GM21528 (cell line): ENCODE results near the gene LTO1.

Experiments
- ATAC-seq: cut with Tn5 transposase; IDR thresholded peaks from one replicate; pipeline ENCODE4 v1.9.1; 2021; ENCODE audit warnings: mild to moderate bottlenecking, moderate library complexity; ENCODE audit not compliant: unreplicated experiment, low FRiP score

Gene LTO1

GRCh38 chr11:69682681-69683326, 7.7 kb upstream of the LTO1 start:
- ATAC-seq: no peak

GRCh38 chr11:69682221-69682620, 7.1 kb upstream of the LTO1 start:
- ATAC-seq: no peak

GRCh38 chr11:69680688-69681087, 5.5 kb upstream of the LTO1 start:
- no peak for ATAC-seq

- ATAC-seq: no peak
Measured at GRCh38 chr11:69677749-69678148, 2.6 kb upstream of the LTO1 start.

- no peak for ATAC-seq
Measured at GRCh38 chr11:69674267-69674885, 777 bp downstream of the LTO1 start.

GRCh38 chr11:69671734-69672465, 3.3 kb downstream of the LTO1 start:
- ATAC-seq: no peak

- ATAC-seq: no peak
Measured at GRCh38 chr11:69670158-69670845, 4.9 kb downstream of the LTO1 start.

- ATAC-seq: no peak
Measured at GRCh38 chr11:69669486-69669885, 5.7 kb downstream of the LTO1 start.

- ATAC-seq: no peak
Measured at GRCh38 chr11:69667619-69668604, 7.2 kb downstream of the LTO1 start.

- no peak for ATAC-seq
Measured at GRCh38 chr11:69666752-69667536, 8.2 kb downstream of the LTO1 start.

- no peak for ATAC-seq
Measured at GRCh38 chr11:69666261-69666660, 8.9 kb downstream of the LTO1 start.

- ATAC-seq: no peak
Measured at GRCh38 chr11:69665669-69666068, 9.5 kb downstream of the LTO1 start.

- no peak for ATAC-seq
Measured at GRCh38 chr11:69664901-69665300, 10.3 kb downstream of the LTO1 start.

- no peak for ATAC-seq
Measured at GRCh38 chr11:69664103-69664775, 10.9 kb downstream of the LTO1 start.

GRCh38 chr11:69663326-69663725, 11.8 kb downstream of the LTO1 start:
- ATAC-seq: no peak

GRCh38 chr11:69662806-69663205, 12.3 kb downstream of the LTO1 start:
- no peak for ATAC-seq

- ATAC-seq: no peak
Measured at GRCh38 chr11:69662021-69662698, 13.0 kb downstream of the LTO1 start.

GRCh38 chr11:69661413-69661715, 13.8 kb downstream of the LTO1 start:
- no peak for ATAC-seq
